MM.1S (cell line): Measurements from ENCODE around the gene MRPL28.
"Not testable (repeated sequence)": the region's sequence is repeated elsewhere in the genome, so short reads cannot be mapped to it uniquely, and the experiment has no call there.

Experiments used
- DNase-seq: peaks from one replicate; pipeline ENCODE4 v3.0.0-alpha.2; 2015
- H2AFZ ChIP-seq: fragments of 300-600 bp; sonication (generic); 2 replicates; pipeline ENCODE4 v1.6.0; 2016; ENCODE audit warnings: antibody characterized with exemption, low read length
- H3F3A ChIP-seq: fragments of 300-600 bp; sonication (generic); 2 replicates; pipeline ENCODE4 v1.6.1; 2016; ENCODE audit warnings: mild to moderate bottlenecking, antibody characterized with exemption, low read length, moderate library complexity, mixed read lengths; ENCODE audit not compliant: insufficient read depth
- H3K27ac ChIP-seq: fragments of 300-600 bp; sonication (generic); 2 replicates; pipeline ENCODE4 v1.5.1; 2016; ENCODE audit warnings: mild to moderate bottlenecking, low read length
- H3K27me3 ChIP-seq: fragments of 300-600 bp; sonication (generic); replicated peaks from 2 replicates; pipeline ENCODE4 v1.6.0; 2016; ENCODE audit warnings: low read length; ENCODE audit not compliant: insufficient read depth
- H3K36me3 ChIP-seq: fragments of 300-600 bp; sonication (generic); replicated peaks from 2 replicates; pipeline ENCODE4 v1.6.1; 2016; ENCODE audit warnings: mild to moderate bottlenecking, low read length, mixed read lengths; ENCODE audit not compliant: insufficient read depth
- H3K4me1 ChIP-seq: fragments of 300-600 bp; sonication (generic); 2 replicates; pipeline ENCODE4 v1.6.1; 2016; ENCODE audit warnings: low read length, mixed read lengths
- H3K4me2 ChIP-seq: fragments of 300-600 bp; sonication (generic); 2 replicates; pipeline ENCODE4 v1.6.0; 2016; ENCODE audit warnings: low read depth, low read length
- H3K4me3 ChIP-seq: fragments of 300-600 bp; sonication (generic); 2 replicates; pipeline ENCODE4 v1.5.1; 2016; ENCODE audit warnings: low read length, mixed read lengths
- H3K79me2 ChIP-seq: fragments of 300-600 bp; sonication (generic); 2 replicates; pipeline ENCODE4 v1.6.1; 2016; ENCODE audit warnings: mixed run types, low read length, mixed read lengths
- H3K9ac ChIP-seq: fragments of 300-600 bp; sonication (generic); 2 replicates; pipeline ENCODE4 v1.6.1; 2016; ENCODE audit warnings: low read length, mixed read lengths
- H3K9me2 ChIP-seq: fragments of 300-600 bp; sonication (generic); replicated peaks from 2 replicates; pipeline ENCODE4 v1.6.1; 2016; ENCODE audit warnings: mild to moderate bottlenecking, low read length, mixed read lengths; ENCODE audit not compliant: insufficient read depth
- H3K9me3 ChIP-seq: fragments of 300-600 bp; sonication (generic); replicated peaks from 2 replicates; pipeline ENCODE4 v1.6.1; 2016; ENCODE audit warnings: mild to moderate bottlenecking, low read length, mixed read lengths; ENCODE audit not compliant: insufficient read depth
- H4K20me1 ChIP-seq: fragments of 300-600 bp; sonication (generic); 2 replicates; pipeline ENCODE4 v1.6.1; 2016; ENCODE audit warnings: mild to moderate bottlenecking, low read length, moderate library complexity, mixed read lengths; ENCODE audit not compliant: insufficient read depth
- CTCF ChIP-seq: fragments of 300-600 bp; sonication (generic); IDR thresholded peaks from 2 replicates; pipeline ENCODE4 v1.5.1; 2016; ENCODE audit warnings: antibody characterized with exemption, low read length, mixed read lengths
- EZH2 ChIP-seq: fragments of 300-600 bp; sonication (generic); optimal IDR thresholded peaks from 2 replicates; pipeline ENCODE3; 2017; ENCODE audit warnings: low read depth, mild to moderate bottlenecking, antibody characterized with exemption, low read length, mixed read lengths
- EZH2phosphoT487 ChIP-seq: fragments of 300-600 bp; sonication (generic); IDR thresholded peaks from 2 replicates; pipeline ENCODE4 v1.6.1; 2018; ENCODE audit warnings: antibody characterized with exemption, low read length

Gene MRPL28

DNA sequence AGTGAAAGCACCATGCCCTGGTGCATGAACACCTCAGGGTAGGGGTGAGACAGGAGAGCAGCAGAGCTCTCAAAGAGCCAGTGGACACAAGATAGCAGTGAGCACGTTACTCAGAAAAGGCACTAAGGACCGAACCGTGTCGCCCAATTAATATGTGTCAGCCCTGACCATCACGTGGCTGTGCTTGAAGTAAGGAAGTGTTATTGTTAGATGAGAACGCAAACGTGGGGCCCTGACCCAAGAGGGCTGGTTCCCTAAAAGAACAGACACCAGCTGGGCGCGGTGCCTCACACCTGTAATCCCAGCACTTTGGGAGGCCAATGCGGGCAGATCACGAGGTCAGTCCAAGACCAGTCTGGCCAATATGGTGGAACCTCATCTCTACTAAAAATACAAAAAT, 34.1 kb downstream of the MRPL28 start:
- no peak overlapping the region for H3K4me3 ChIP-seq
- no peak for TF ChIP-seq CTCF
- TF ChIP-seq EZH2phosphoT487, result no peak
- no peak for TF ChIP-seq EZH2
- H4K20me1 ChIP-seq, result peaks cover 4% of the 10 kb centered on the region; the same call in 1 of the 2 replicates
- H3K27me3 ChIP-seq, result no peaks in the 10 kb centered on the region
- no peak overlapping the region for H2AFZ ChIP-seq
- H3K4me1 ChIP-seq, result no peaks in the 10 kb centered on the region
- H3K9me3 ChIP-seq, result no peaks in the 10 kb centered on the region
- H3K9me2 ChIP-seq, result no peaks in the 10 kb centered on the region
- H3F3A ChIP-seq, result no peaks in the 10 kb centered on the region
- H3K36me3 ChIP-seq, result no peaks in the 10 kb centered on the region
- H3K27ac ChIP-seq, result no peak overlapping the region
- no peak for DNase-seq
- no peak overlapping the region for H3K4me2 ChIP-seq
- peaks cover 98% of the 10 kb centered on the region for H3K79me2 ChIP-seq
- no peak overlapping the region for H3K9ac ChIP-seq

DNA sequence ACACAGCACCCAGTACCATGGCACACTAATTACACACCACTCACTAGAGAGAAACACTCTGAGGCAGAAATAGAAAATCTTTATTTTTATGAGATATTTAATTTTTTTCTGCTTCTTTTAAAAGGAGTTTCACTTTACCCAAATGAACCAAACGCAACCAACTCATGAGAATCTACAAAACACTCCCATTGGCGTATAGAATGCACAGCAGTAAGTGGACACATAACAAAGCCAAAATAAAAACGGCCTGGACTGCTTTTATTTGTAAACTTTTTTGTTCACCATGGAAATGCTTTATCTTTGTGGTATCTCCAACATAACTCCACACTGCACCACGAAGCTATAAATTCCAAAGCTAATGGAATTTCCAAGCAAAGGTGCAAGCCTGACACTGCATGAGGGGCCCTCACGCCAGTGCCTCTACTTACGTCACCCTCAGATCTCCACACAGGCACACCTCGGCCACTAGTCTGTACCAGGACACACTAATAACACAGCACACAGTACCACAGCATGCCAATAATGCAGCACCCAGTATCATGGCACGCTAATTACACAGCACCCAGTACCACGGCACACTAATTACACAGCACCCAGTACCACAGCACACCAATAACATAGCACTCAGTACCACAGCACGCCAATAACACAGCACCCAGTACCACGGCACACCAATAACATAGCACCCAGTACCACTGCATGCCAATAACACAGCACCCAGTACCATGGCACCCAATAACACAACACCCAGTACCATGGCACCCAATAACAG, 35.3 kb downstream of the MRPL28 start:
- not testable (repeated sequence) for H3K9me2 ChIP-seq, H3K4me1 ChIP-seq, H3K27me3 ChIP-seq, DNase-seq, H3K36me3 ChIP-seq, H3K9me3 ChIP-seq, H3F3A ChIP-seq, H4K20me1 ChIP-seq, H2AFZ ChIP-seq, H3K9ac ChIP-seq, H3K4me3 ChIP-seq, H3K4me2 ChIP-seq, H3K27ac ChIP-seq
- peaks cover 98% of the 10 kb centered on the region for H3K79me2 ChIP-seq

- H4K20me1 ChIP-seq, H3K4me2 ChIP-seq, H3K9ac ChIP-seq, H3F3A ChIP-seq, DNase-seq, H3K9me3 ChIP-seq, H3K36me3 ChIP-seq, H2AFZ ChIP-seq, H3K9me2 ChIP-seq, H3K4me3 ChIP-seq, H3K27ac ChIP-seq, H3K4me1 ChIP-seq, H3K27me3 ChIP-seq: not testable (repeated sequence)
- H3K79me2 ChIP-seq, result peaks cover 95% of the 10 kb centered on the region
These were observed 36.0 kb downstream of the MRPL28 start for GRCh38 chr16:334164-334832.

- Histone ChIP-seq H3K79me2 (peaks cover 95% of the 10 kb centered on the region), H4K20me1 (no peaks in the 10 kb centered on the region; the same call in 1 of the 2 replicates), H3K4me1 (no peaks in the 10 kb centered on the region), H3K9me2 (no peaks in the 10 kb centered on the region), H3K4me2 (no peak overlapping the region), H3K9me3 (no peaks in the 10 kb centered on the region), H3K36me3 (no peaks in the 10 kb centered on the region), H3F3A (no peaks in the 10 kb centered on the region), H3K4me3 (no peak overlapping the region), H2AFZ (no peak overlapping the region), H3K9ac (no peak overlapping the region), H3K27ac (no peak overlapping the region), H3K27me3 (no peaks in the 10 kb centered on the region)
- no peak for DNase-seq
- no peak for TF ChIP-seq CTCF
- no peak for TF ChIP-seq EZH2phosphoT487
- no peak for TF ChIP-seq EZH2
These were observed 36.8 kb downstream of the MRPL28 start for GRCh38 chr16:333406-334094.

DNA sequence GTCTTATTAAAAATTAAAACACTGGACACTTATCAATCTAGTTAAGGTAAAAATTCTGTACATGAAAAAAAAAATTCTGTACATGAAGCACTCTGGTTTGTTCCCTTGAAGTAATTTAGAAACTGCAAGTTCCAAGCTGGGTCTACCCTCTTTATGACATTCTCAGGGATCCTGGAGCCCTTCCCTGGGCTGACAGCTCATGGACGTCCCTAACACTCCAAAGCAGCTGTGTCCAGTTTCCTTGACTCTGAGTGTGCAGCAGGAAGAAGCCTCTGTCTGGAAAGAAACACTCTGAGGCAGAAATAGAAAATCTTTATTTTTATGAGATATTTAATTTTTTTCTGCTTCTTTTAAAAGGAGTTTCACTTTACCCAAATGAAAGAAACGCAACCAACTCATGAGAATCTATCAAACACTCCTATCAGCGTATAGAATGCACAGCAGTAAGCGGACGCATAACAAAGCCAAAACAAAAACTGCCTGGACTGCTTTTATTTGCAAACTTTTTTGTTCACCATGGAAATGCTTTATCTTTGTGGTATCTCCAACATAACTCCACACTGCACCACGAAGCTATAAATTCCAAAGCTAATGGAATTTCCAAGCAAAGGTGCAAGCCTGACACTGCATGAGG, 39.0 kb downstream of the MRPL28 start:
- not testable (repeated sequence) for H3F3A ChIP-seq, H4K20me1 ChIP-seq, H3K27ac ChIP-seq, H3K4me1 ChIP-seq, DNase-seq, H3K9ac ChIP-seq, H3K36me3 ChIP-seq, H3K9me2 ChIP-seq, H3K27me3 ChIP-seq, H3K4me2 ChIP-seq, H2AFZ ChIP-seq, H3K4me3 ChIP-seq, H3K9me3 ChIP-seq
- peaks cover 85% of the 10 kb centered on the region for H3K79me2 ChIP-seq
